NCI-H2081 treated with DMSO at 0.1 percent for 48 hours (cell line): ENCODE results near the gene SSPN.

Experiments used
- DNase-seq: peaks from one replicate; lab custom pipeline; 2025; lab: John Stamatoyannopoulos, UW

Gene SSPN

DNA sequence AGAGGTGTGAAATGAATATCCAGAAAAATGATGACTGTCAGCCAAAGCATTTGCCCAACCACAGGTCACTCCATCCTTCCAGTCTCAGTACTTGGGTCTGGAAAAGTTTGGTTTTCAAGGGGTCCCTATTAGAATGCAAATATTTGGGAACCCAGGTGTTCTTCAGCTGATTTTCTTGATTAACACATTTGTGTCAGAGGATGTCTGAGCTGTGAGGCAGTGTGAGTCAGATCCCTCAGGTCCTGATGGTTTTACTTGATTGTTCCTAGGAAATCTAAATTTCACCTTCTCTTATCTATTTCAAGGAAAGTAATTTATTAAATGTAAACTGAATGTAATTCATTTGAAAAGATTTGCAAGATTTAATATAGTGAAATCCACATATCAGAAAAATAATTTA, 71.5 kb downstream of the SSPN start:
- DNase-seq, result no peak

DNA sequence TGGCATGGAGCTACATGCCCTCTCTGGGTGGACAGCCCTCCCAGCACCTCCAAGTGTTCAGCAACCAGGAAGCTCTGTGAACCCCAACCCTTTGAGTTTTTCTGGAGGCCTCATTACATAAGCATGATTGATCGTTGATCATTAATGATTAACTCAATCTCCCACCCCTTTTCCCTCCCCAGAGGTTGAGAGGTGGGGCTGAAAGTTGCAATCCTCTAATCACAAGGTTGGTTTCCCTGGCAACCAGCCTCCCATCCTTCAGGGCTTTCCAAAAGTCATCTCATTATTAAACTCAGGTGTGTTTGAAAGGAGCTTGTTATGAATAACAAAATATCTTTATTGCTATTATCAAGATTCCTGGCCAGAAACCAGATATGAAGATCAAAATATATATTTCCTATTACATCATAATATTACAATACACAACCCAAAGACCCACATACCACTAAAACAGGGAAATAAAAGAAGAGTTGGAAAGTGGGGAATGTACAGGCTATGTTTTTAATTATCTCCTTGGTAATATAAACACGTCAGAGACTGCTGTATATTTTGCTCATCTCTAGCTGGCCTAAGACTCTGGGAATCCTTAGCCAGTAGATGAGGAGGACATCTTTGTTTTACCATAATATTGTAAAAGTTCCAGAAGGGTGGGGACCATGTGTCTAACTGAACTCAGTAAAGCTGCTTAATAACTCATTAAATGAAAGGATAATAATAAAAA, 73.6 kb downstream of the SSPN start:
- no peak for DNase-seq

DNA sequence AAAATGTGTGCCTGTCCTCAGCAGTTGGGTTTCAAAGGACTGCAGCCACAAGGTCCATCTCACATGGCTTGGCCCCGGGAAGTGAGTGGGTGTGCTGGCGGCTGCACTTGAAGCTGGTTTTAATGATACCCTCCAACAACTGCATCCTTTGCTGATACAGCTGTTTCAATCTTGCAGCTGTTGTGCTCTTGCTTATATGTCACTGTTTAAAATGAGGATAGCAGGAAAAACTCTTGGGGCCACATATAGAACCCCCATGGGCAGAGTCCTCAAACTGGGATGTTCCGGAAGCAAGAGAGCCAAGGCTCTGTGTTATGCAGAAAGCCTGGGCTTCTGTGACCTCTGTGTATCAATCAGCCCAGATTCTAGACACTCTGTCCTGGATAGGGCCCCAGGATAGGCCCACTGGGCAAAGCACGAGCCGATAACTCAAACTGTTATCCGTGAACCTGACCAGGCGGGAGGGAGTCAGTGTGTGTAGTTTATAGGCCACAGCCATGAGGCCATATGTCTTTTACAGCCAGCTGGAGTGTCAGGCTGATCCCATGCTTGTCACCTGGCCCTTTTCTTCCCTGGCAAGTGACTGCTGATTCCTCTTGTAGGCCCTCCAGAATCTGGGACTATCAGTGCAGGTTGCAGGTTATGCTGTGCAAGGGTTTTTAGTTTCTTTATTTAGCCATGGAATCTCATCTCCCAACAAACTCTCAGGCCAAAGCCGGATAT, 74.3 kb downstream of the SSPN start:
- DNase-seq, result no peak

DNA sequence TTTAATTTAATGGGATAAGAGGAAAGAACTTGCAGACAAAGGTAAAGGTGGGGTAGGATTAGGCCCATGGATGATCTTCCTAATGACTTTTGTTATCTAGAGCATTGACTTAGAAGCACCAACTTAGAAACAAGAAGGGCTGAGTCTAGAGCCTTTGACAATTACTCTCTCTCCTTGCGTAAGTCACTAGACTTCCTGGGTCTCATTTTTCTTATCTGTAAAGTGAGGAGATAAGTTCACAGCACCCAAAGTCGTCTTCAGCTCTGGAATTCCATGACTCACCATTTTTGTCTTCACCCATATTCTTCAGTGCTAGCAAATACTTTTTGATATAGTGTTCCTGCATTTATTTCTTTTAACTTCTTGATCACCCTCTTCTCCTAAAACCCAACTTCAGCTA, 75.7 kb downstream of the SSPN start:
- no peak for DNase-seq

DNA sequence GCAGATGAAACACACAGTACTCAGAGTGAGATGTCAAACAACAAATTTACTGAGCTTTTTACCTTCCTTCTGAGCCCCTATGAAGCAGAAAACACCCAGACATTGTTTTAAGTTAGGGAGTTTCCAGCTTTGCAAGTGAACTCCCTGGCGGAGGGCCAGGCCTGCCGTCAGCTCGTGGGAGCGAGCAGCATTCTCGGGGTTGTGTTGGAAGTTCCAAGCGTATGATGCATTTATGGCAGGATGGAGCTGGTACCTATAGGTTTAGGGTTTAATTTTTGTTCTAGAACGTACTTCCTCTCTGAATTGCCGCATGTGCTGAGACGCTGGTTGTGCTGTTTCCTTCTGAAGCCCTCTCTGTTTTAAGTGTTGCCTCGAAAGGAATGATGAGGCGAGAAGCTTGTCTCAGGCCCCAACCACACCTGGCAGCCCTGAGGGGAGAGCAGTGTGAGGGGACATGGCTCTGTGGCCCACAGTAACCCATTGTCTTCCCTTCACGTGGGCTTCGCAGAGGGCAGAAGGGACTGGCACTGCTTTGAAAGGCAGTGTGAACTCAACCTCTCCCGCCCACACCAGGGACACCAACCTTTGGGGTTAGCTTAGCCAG, 76.6 kb downstream of the SSPN start:
- DNase-seq, result no peak

DNA sequence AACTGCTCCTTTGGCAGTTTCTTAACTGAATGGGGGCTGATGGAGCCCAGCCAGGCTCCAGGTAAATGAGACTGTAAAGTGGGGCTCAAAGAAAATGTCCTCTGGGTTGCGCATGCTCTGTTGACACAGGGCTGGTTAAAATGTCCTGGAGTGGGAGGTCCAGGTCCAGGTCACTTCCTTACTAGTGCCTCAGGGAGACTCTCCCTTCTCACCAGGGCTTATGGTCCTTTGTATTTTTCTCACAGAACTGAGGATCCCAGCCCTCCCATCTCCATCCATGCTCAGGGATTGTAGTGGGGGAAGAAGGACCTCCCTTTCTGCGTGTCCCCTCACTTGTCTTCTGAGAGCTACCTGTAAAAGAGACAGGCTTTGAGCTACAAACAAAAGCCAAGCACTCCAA, 77.5 kb downstream of the SSPN start:
- DNase-seq, result no peak

DNA sequence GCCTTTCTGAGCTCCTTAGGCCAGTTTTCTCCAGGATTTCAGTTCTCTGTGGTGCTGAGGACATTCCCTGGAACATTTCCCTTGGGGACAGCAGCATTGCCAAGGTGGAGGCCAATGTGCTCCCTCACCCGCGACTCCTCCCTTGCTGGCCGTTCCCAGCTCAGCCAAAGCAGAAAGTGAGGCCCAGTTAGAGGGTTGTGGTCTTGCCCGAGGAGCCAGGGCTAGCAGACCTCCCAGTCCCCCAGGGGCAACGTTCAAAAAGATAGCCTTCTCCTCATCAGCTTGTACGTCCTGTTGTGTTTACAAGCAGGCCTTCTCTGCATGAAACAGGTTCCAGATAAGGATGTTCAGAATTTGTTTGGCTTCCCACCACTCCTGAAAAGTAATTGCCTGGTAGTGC, 78.4 kb downstream of the SSPN start:
- DNase-seq, result no peak

DNA sequence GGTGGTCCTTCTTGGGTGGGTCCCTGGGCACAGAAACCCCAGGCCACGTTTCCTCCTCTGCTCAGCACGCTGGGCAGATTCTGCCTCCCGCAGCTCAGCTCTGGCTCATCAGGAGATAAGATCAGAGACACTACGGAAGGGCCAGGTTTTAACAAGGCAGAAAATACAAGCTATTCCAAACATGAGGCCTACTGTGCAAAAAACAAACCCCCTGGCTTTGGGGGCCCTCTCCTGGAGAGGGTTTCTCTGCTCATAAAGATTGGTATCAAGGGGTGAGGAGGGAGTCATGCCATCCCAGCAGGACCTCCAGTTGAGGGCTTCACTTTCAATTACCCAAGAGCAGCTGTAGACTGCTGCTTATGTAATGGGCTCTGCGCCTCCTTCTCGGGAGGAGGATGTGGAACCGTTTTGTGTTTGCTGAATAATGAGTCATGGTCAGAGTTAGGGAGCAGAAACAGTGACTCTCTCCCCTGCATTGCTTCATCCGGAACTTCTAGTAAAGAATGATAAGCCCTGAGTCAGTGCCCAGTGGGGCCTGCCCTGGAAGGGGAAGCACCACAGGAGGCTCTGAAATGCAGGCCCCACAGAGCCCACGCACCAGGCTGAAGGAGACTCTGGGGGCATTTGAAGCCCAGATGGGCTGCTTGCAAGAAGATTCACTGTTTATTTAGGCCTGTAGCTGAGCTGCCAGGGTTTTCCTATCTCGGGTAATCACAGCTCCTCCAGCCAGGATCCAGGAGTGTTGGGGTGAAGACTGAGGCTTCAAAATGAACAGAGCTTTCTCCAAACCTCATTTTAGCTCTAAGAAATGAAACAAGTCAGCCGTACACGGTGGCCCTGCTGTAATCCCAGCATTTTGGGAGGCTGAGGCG, 79.3 kb downstream of the SSPN start:
- no peak for DNase-seq

DNA sequence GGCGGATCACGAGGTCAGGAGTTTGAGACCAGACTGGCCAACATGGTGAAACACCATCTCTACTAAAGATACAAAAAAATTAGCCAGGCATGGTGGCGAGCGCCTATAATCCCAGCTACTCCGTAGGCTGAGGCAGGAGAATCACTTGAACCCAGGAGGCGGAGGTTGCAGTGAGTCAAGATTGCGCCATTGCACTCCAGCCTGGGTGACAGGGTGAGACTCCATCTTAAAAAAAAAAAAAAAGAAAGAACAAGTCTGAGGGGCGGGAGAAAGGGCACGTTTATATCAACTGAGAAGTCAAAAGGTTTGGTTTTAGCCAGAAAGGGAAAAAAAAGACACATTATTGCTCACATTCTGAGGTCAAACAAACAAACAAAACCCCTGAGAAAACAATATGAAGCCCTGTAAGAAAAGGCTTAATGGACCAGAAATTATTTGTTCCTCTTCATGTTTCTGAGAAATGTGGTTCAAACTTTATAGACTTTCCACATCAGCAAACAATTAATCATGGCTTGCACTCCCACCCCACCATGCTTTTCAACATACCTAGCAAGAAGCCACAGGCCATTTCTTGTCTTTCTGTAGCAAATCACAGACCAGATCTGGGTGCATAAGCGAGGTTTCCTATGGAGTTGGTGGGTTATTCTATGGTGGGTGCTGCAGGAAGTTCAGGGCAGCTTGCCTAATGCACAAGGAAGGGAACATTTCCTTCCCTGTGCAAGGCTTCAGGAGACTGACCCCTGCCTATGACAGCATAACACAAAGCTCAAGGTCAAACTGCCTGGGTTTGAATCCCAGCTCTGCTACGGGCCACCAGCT, 80.1 kb downstream of the SSPN start:
- no peak for DNase-seq

DNA sequence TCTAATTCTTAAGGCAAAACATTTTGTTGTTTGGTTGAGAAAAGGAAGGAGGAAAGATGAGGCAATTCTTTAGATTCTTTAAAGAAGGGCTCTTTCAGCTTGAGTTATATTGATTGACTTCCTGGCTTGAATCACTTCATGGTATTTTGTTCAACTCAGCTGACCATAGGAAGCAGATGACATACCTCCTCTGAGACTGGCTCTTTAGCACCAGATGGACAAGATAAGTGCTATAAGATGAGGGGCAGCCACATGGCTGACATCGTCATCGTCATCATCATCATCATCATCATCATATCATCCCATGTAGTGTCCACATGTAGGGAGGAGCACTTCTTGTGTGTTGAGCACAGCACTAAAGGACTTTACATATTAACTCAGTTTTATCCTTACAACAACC, 81.3 kb downstream of the SSPN start:
- no peak for DNase-seq

DNA sequence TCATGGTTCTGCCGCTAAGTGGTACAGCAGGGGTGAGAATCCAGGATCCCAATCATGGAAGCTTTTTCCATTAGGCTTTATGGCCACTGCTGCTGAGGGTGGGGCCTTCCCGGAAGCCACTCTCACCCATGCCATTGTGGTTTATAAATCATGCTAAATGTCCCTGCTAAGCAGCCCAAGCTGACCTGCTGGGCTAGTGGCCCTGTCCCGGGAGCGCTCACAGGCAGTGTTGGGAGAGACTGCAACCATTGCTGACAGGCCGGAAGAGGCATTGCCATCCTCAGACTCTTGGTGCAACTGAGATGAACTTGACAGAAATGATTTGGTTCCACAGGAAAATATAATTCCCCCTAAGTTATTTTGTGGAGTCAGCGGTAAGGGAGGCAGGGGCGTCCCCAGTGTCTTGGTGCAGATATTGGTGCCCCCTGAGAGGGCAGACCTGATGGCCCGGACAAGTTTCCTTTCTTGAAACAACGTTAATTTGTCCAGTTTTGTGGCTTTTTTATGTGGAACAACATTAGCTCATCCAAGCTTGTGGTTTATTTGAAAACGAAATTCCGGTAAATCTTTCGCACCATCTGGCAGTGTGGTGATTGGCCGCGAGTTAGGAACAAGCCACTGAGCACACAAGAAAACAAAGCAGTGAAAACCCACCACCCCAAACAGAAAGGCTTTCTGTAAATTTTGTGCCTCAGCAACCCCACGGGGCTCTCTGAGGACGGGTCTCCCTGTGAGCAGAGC, 82.3 kb downstream of the SSPN start:
- no peak for DNase-seq

DNA sequence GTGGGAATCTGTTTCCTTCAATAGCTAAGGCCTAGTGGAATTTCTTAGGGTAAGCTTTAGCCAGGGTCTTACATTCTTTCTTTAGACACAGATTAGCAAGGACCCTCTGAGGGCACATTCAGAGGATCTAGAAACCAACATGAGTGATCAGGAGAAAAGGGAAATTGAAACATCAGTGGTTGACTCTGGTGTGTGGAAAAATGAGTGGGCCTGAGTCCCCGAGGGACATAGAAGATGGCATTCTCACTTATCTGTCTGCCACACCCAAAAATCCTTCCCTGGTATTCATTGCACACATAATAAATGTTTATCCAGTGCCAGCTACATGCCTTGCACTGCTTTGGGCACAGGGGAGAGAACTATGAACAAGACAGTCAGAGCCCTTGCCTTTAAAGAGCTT, 82.9 kb downstream of the SSPN start:
- no peak for DNase-seq

DNA sequence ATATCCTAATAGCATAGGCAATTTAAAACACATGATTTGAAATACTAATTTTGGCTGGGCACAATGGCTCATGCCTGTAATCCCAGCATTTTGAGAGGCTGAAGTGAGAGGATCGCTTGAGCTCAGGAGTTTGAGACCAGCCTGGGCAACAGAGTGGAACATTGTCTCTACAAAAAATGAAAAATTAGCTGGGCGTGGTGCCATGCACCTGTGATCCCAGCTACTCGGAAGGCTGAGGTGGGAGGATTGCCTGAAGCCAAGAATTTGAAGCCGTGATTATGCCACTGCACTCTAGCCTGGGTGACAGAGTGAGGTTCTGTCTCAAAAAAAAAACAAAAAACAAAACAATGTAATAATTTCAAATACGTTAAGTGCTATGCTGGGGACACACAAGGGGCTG, 83.3 kb downstream of the SSPN start:
- no peak for DNase-seq

DNA sequence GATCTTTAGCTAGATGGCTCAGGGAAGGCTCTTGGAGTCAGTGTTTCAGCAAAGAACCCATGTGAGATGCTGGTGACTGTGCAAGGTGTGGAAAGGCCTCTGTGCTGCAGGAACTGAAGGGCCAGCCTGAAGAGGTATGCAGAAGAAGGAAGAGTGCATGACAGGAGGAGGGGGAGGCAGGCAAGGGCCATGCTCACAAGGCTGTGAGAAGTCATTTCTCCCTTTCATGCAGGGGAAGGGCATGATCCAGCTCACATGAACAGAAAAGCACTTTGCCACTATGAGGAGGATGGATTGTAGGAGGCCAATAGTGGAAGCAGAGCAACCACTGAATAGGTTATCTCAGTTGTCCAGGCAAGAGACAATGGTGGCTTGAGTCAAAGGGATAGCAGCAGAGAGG, 83.7 kb downstream of the SSPN start:
- DNase-seq, result no peak

DNA sequence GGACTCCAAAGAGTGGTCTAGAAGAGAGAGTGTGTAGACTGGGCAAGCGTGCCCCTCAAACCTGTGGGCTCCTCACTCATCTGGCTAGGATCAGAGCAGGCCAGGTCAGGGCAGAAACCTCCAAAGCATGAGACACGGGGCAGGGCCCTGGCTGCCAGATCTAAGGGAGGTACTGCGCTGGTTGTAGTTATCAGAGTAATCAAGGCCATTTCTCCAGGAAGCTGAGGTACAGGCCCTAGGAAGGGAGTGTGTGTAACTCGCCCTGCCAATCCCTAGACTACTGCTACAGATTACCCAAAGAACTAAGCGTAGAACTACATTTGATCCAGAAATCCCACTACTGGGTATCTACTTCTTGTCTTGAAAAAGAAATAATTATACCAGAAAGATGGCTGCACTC, 84.5 kb downstream of the SSPN start:
- no peak for DNase-seq

DNA sequence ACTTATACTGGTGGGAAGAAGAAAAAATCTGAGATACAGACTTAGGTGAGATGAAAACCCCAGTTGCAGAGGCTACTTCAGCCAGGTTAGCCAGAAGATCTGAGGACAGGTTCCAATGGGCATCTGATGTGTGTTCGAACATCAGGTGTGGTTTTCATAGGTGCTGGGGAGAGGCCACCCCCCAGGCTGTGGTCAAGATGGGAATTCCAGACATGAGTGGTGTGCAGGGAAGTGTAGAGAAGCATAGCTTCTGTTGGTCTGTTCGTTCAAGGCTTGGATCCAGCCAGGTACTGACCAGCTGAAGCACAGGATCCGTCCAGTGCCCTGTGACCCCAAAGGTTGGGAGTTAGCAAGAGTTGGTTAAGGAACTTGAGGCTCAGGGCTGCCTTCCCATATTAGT, 85.5 kb downstream of the SSPN start:
- no peak for DNase-seq

DNA sequence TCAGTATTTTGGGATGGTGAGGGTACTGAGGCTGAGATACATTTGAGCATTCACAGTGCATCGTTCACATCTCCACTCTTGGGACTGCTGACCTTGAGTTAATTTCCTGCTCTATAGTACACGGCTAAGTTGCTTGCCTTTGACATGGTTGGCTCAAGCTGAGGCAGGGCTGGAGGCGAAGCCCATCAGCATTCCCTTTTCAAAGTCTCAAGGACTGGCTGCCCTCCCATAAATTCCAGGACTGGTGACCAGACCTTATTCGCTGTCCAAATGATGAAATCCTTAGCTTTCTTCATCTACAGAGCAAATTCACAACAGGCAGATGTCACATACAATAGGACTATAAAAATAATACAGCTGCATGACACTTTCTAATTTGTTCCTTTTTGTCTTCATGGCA, 85.9 kb downstream of the SSPN start:
- DNase-seq, result no peak

DNA sequence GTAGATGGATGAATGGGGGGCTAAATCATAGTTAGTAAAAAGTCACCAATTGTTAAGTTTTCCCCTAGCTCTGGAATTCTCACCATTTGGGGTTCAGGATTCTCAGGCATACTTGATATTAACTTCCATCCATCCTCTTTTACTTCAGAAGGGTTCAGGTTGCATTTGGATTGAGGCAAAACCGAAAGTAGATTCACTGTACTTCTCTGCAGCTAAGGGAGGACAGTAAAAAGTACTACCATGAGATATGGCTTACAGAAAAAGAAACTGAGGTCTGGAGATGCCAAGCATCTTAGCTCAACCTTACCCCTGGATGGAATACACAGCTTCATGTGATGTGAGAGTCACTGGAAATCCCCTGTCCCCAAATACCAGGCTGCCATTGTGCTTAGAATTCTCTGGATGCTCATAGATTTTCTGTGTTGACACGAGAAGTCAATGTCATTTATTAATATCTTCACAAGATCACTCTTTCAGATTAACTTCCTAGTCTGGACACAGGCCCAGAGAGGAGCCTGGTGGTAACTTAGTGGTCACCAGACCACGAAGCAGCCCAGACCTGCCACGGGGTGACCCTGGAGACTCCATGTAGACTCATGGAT, 87.1 kb downstream of the SSPN start:
- DNase-seq, result no peak

DNA sequence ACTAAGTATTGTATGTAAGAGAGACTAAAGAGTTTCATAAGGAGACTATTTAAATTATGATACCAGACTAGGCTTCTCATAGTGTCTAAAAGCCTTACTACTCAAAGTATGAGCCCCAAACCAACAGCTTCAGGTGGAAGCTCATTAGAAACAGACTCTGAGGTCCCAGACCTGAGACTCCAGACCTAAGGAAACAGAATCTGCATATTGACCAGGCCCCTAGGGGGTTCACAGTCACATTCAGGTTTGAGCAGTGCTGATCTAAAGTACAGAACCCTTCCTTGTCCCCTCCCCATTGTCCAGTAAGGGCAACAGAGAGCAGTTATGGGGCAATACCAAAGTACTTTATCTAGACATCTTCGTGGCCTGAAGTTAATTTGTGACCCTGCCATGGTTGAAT, 87.7 kb downstream of the SSPN start:
- no peak for DNase-seq

DNA sequence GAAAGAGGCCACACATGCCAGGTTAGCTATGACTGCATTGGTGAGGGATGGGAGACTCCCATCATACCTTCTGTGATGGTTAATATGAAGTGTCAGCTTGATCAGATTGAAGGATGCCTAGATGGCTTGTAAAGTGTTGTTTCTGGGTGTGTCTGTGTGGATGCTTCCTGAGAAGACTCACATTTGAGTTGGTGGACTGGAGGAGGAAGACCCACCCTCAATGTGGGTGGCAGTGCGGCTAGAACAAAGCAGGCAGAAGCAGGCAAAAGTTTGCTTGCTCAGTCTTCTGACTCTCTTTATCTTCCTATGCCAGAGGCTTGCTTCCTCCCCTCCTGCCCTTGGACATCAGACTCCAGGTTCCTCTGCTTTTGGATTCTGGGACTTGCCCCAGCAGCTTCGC, 88.2 kb downstream of the SSPN start:
- no peak for DNase-seq

DNA sequence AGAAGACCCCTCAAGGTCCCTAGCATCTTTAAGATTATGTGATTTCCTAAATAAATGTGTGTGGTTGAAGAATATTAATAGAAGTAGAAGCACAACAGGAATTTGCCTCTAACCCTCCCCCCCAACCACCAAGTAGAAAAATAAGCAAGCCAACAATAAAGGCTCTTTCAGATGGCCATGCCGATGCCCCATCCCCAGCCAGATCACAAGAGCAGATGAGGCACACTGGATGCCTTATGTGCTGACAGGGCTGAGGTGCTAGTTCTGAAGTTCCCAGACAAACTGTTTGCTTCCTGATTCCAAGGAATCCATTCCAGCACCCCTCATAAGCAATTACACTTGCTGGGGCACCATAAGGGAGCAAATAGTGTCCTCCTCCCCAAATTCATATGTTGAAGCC, 90.0 kb downstream of the SSPN start:
- DNase-seq, result no peak
